IPS-NIHi7 (cell line): ENCODE data around the gene TMEM130.

Experiments used
- DNase-seq: peaks from one replicate; pipeline ENCODE4 v3.0.0; 2012; ENCODE audit warnings: mixed read lengths; ENCODE audit errors: extremely low spot score

The TMEM130 gene

GRCh38 chr7:98807068-98808048 lies 62.5 kb downstream of the TMEM130 start:
- DNase-seq = no peak

DNA sequence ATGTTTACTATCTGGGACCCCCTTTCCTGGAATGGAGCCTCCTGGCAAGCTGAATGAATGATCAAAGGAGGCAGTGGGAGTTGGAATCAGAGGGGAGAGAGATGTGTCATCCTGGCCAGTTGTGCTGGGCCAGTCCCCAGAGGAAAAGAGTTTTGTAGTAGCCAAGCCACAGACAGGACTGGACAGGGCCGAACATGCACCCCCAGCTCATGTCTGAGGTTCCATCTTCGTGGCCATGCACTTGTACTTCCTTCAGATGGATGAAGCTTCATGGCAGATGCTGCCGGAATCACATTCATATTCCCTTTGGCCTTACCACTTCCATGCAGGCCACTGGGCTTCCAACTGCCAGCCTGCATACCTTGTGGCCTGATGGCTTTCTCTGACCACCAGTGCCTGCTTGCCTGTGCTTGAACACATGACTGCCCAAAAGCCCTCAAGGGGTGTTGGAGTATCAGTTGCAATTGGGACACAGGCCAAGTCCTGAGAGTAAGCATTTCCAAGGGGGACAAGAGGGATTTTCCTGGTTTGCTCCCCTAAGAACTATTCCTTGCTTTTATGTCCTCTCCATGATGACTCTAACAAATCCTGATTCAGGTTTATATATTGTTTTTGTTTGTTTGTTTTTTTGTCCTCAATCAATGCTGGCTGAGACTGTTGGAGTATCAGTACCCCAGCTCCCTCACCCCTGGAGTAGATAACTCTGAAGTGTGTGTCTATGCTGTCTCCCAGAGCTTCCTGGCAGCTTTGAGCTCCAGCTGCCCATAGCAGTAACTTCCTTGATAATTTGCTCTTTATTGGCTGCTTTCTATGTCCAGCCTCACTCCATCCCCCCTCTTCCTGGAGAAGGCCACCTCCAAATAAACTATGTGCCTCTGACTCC lies 63.6 kb downstream of the TMEM130 start:
- no peak for DNase-seq

- no peak for DNase-seq
Measured at GRCh38 chr7:98802781-98803110, 67.1 kb downstream of the TMEM130 start.

GRCh38 chr7:98802088-98802780 lies 67.6 kb downstream of the TMEM130 start:
- peak; percentile 46 for DNase-seq

GRCh38 chr7:98800996-98801395 lies 68.8 kb downstream of the TMEM130 start:
- DNase-seq = no peak

DNA sequence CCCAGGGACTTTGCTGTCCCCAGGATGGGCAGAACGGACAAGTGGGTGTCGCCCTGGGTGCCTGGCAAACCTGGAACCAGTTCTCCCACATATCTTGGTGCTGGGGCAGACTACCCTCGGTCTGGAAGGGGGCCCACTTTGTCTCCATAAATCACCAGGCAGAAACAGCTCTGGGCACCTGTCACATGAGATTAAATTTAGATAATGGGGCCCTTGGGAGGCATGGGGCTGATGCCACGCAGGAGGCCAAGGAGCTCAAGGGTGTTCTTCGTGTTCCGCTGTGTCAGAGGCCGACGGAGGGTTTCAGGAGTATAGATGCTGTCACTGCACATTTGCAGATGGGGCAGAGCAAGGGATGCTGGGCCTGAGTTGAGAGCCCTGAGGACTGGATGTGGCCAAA lies 72.7 kb downstream of the TMEM130 start:
- DNase-seq = no peak
